NCI-H226 (cell line): ENCODE results near the gene SPATA6.
"Not testable (repeated sequence)": the region's sequence is repeated elsewhere in the genome, so short reads cannot be mapped to it uniquely, and the experiment has no call there.

Experiments
- DNase-seq: peaks from one replicate; pipeline ENCODE4 v3.0.0-alpha.2; 2015

SPATA6 gene

GRCh38 chr1:48471691-48472576 lies at the start of gene SPATA6:
TSS of gene SPATA6 (minus strand) at chr1:48472204. CDS start at chr1:48472008, 196 bp downstream.
- peak; percentile 81 for DNase-seq

- not testable (repeated sequence) for DNase-seq
These were observed 47.9 kb upstream of the SPATA6 start for GRCh38 chr1:48519896-48520295.

- DNase-seq, result no peak
These were observed 34.9 kb upstream of the SPATA6 start for GRCh38 chr1:48506870-48507269.

- no peak for DNase-seq
These were observed 28.8 kb upstream of the SPATA6 start for GRCh38 chr1:48500541-48501450.

GRCh38 chr1:48499211-48499735 lies 27.3 kb upstream of the SPATA6 start:
- no peak for DNase-seq

- peak; percentile 39 for DNase-seq
These were observed 26.2 kb upstream of the SPATA6 start for GRCh38 chr1:48498096-48498791.

- DNase-seq, result no peak
These were observed 23.9 kb upstream of the SPATA6 start for GRCh38 chr1:48495911-48496310.

- no peak for DNase-seq
These were observed 23.2 kb upstream of the SPATA6 start for GRCh38 chr1:48495166-48495565.

GRCh38 chr1:48493970-48494769 lies 22.2 kb upstream of the SPATA6 start:
- no peak for DNase-seq

GRCh38 chr1:48493041-48493440 lies 21.0 kb upstream of the SPATA6 start:
- DNase-seq, result no peak

GRCh38 chr1:48492392-48492791 lies 20.4 kb upstream of the SPATA6 start:
- DNase-seq, result no peak

GRCh38 chr1:48488721-48489120 lies 16.7 kb upstream of the SPATA6 start:
- no peak for DNase-seq

- no peak for DNase-seq
These were observed 8.5 kb upstream of the SPATA6 start for GRCh38 chr1:48480504-48480903.

- not testable (repeated sequence) for DNase-seq
These were observed 8.0 kb upstream of the SPATA6 start for GRCh38 chr1:48480023-48480422.

GRCh38 chr1:48472638-48473037 lies 634 bp upstream of the SPATA6 start:
- no peak for DNase-seq

- no peak for DNase-seq
These were observed 884 bp downstream of the SPATA6 start for GRCh38 chr1:48470950-48471690.

- no peak for DNase-seq
These were observed 1.5 kb downstream of the SPATA6 start for GRCh38 chr1:48470481-48470855.

GRCh38 chr1:48469616-48470480 lies 2.2 kb downstream of the SPATA6 start:
- no peak for DNase-seq

- DNase-seq, result no peak
These were observed 5.4 kb downstream of the SPATA6 start for GRCh38 chr1:48466594-48466993.

GRCh38 chr1:48462716-48463302 lies 9.2 kb downstream of the SPATA6 start:
- no peak for DNase-seq
